NAMALWA (cell line): ENCODE results near the gene PNMA6F.
A peak's percentile ranks its signal among the peaks of the same experiment; 100 is the strongest.

Experiments
- DNase-seq: peaks from one replicate; pipeline ENCODE4 v3.0.0-alpha.2; 2015; ENCODE audit warnings: low spot score

Gene PNMA6F

DNA sequence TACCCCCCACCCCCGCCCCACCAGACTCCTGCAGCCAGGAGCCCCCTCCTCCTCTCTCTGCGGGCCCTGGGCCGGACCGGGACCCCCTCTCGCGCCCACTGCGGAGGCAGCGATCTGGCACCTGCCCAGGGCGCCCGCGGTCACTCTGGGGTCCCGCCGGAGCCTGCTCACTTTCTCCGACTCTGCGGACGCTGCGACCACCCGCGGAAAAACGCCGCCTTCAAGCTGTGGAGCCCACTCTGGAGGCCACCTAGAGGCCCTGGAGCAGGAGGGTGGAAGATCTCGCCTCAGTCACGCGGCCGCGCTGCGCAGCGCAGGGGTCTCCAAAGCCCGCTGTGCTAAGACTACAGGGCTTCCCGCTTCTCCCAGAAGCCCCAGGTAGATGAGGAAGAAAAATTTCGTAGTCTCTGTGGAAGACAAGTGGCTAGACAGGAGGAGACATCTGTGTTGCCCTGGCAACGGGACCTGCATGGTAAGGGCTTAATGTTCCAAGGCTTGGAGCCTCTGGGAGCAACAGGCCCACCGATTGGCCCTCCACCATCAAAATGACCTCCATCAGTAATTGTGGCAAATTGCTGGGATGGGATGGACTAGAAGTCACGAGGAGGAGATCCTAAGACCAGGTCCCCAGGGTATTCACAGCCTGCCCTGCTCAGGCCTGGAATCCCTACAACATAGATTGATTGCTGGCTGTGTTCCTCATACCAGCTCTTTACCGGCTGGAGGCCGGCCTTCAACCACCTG is at the start of gene PNMA6F:
Gene PNMA6F, minus strand, starts transcription at position 387 of the 744 bp plus-strand sequence. CDS start 1,093 bp downstream, outside the sequence.
- no peak for DNase-seq

DNA sequence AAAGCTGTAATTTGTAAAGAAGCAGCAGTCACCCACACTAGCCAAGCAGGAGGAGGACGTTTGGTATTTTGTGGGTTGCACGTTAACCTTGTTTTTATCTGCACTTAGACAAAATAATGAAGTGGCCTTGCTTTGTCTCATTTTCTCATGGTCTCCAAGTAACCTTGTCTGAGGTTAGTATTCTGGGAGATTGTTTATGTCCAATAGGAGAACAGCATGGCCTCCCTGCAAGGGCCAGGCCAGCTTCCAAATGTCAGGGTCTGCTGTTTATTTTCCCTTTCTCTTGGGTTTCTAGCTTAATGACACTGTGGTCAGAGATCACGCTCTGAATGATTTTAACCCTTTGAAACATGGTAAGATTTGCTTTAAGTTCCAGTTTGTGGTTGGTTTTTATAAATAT is 49.7 kb upstream of the PNMA6F start:
- no peak for DNase-seq

DNA sequence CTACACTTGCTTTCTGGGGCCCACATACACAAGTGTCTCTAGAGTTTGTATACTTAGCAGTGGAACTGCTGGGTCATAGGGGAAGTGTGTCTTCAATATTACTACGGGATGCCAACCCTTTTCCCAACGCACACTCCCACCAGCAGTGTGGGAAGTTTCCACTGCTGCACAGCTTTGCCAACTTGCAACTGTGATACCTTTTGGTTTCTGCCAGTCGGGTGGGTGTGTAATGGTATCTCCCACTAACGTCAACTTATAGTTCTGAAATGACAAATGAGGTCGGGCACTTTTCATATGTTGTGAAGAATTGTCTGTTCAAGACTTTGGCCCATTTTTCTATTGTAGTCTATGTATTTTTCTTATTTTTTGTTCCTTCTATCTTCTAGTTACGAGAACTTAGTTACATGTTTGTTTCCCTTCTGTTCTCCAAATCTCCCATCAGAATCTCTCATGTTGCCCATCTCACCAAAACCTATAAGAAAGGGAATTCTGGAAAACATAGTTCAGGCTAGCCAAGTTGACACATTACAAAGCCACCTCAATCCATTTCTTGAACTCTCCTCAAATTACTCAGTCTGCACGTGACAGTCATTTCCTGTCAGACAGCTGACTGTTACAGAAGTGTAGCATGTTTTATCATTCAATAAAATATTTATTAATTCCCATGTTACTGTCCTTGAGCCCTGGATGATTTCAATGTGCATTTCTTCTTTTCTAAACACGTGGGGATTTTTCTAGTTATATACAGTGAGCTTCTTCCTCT is 48.9 kb upstream of the PNMA6F start:
- no peak for DNase-seq

DNA sequence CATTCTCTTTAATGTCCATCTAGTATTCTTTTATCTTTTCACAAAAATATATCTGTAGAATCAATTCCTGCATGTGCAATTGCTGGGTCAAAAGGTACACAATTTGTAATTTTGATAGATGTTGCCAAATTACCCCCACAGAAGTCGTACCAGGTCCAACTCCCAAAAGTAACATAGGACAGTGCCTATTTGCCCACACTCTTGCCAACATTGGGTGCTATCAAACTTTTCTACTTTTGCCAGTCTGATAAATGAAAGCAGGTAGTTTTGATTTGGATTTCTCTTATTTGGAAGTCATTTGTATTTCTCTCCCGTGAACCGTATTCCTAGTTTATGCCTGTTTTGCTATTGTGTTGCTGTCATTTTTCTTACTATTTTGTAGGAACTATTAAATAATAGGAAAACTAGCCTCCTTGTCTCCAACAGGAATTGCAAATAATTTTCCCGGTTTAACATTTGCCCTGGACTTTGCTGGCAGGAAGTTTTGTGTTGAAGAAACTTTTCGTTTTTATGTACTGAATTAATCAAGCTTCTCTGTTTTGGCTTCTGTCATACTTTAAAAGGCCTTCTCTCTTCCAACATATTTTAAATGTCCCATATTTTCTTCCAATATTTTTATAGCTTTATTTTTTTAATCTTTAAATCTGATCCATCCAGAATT is 45.4 kb upstream of the PNMA6F start:
- DNase-seq: no peak

DNA sequence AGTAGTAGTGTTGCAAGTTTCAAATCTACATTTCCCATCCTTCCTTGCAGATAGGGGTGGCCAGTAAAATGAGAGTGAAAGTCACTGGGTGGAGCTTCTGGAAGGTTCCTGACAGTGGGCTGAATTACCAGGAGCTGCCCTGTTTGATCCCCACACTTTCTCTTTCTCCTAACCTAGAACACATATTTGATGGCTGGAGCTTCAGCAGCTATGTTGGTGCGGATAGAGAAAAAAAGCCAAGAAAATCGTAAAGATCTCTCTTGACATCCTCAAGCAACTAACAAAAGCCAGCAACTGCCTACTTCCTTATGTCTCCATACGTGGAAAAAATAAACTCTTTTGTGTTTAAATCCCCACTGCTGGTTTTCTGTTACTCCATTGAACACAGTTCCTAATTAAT is 44.6 kb upstream of the PNMA6F start:
- no peak for DNase-seq

DNA sequence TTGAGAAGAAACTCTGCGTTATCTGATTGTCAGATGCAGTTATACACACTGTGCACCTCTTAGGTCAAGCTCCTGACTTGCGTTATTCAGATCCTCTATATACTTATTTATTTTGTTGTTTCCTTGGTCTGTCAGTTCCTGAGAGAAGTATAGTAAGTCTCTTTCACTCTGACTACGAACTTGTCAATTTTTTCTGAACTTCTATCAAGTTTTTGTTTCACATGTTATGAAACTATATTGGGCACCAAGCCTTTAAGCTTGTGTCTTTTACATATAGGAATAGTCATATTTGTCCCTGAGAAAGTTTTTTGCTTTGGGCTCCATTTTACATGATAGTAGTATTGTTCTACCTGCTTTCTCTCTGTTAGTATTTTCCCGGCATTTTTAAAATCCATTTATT is 44.1 kb upstream of the PNMA6F start:
- DNase-seq: no peak

DNA sequence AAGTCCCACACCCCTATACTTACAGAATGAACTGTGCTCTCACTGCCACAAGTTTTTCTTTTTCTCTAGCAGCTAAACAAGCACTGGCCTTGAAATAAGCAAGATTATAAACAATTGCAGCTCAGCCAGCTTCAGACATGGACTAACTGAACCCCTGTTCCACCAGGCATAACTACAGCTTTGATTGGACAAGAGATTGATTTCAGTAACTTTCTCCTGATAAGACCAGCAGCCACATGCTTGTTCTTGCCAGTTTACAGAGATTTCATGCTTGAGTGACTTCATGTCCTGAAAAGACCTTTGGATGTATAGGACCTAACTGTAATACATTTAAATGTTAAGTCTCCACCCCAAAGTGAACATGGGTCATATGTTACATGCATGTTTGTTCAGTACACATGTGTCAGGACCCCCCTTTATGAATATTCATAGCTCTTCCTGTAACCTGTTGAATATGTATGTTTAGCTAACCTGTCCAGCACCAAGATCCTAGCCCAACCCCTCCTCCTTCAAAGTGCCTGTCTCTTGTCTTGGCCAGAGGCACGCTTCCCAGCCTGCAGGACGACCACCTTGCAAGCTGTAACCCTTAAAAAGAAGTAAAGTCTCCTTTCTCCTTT is 40.3 kb upstream of the PNMA6F start:
- DNase-seq: no peak

DNA sequence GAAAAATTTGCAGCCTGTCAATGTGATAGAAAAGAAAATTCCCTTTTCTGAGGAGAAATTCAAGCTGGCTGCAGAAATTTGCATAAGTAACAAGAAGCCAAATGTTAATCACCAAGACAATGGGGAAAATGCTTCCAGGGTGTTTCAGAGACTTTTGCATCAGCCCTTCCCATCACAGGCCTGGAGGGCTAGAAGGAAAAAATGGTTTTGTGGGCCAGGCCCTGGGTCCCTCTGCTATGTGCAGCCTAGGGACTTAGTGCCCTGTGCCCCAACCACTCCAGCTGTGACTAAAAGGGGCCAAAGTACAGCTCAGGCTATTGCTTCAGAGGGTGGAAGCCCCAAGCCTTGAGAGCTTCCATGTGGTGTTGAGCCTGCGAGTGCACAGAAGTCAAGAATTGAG is 36.3 kb upstream of the PNMA6F start:
- DNase-seq: no peak

DNA sequence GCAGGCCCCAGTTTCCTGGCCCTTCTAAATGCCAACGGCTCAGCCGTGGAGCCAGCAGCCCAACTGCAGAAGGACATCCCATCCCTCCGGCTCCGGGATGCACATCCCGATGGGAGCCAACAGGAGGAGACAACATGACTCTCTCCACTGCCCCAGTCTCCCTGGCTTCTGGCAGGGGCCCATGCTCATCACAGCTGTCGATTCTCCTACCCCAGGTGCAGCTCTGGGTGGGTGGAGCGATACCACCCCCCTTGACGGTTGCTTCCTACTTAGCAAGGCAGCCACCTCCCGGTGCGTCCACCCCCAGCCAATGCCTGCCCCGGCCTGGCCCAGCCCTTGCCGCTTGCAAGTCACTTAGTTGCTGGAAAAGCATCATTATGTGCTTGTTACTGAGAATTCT is 31.8 kb upstream of the PNMA6F start:
- DNase-seq: no peak

DNA sequence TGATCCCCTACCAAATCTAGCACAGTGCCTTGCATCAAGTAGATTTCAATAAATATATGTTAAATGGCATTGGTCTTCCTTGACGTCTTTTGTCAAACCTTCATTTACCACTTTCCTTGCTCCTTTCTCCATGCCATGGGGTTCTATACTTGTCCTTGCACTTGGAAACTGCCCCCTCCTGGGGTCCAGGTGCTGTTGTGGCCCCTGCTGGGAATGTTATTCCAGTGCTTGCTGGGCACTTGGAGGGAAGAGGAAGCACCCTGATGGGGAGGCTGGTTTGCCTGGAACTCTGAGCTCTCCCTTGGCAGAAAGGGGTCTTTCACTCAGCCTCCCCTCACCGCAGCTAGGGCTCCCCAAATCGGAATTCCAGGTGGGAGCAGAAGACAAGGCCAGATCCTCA is 31.3 kb upstream of the PNMA6F start:
- no peak for DNase-seq

DNA sequence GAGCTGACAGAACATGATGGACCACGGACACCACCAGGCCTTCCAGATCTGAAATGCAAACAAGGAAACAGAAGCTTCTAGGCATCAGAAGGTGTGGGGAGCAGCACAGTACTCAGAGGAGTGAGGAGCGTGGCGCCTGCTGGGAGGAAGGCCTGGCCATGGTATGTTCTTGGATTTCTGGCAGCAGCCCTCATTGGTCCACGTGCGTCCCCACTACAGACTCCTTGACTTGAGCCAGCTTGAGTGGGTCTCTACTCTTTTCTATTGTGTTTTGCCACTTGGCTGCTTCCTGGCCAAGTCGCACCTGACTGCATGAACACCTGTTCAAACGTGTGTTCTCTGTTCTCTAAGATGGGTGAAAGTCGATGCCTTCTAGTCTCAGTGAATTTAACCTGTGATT is 30.4 kb upstream of the PNMA6F start:
- no peak for DNase-seq

DNA sequence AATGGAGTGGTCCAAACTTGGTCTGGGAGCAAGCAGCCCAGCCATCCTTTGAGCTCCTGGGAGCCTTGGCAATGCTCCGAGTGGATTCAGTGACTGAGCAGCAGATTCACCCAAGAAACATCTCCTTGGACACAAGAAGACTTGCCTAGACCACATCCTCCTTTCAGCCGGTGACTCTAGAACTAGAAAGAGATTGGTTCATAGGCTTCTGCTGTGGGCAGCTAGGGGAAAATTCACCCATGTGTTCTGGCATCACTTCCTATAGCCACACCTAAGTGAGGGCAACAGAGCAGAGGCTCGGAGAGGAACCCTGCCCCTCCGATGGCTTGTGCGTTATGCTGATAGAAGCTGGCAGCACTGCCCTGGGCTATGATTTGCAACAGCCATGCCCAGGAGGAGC is 28.4 kb upstream of the PNMA6F start:
- no peak for DNase-seq

DNA sequence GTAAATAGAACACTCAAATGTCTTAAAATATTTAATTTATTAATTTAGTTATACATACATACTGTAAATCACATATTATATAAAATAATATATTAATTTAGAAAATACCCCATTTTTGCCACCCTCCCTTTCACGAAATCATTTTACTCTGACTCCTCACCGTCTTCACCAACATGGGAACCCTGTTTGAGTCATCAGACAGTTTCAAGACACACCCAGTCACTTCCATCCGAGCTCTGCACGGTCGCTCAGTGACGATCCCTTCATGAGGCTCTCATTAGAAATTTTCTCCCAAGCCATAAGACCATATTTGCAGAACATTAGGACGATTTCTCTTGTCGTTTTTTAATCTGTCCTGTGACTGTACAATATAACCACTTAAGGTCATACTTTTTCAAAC is 26.9 kb upstream of the PNMA6F start:
- no peak for DNase-seq

DNA sequence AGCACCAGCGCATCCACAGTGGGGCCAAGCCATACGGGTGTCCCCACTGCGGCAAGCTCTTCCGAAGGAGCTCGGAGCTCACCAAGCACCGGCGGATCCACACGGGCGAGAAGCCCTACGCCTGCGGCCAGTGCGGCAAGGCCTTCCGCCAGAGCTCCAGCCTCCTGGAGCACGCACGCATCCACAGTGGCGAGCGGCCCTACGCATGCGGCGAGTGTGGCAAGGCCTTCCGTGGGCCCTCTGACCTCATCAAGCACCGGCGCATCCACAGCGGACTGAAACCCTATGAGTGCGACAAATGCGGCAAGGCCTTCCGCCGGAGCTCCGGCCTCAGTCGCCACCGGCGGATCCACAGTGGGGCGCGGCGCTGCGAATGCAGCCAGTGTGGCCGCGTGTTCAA is 26.0 kb upstream of the PNMA6F start:
- DNase-seq: no peak

DNA sequence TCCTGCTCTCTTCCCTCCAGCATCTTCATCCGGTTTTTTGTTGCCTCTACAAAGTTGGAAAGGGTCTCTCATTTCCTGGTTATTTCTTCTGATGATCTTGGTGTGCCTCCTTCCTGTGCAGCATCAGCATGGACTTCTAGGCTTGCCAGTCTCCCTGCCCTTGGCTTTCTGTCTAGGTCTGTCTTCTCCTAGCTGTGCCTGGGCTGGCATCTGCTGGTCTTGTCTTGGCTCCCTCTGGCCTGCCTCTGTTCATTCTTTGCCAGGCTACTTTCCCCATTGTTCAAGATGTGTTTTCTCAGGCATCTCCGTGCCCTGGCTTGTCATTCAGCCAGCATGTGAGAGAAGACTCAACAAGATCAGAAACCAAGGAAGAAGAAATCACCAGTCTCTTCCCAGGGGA is 22.1 kb upstream of the PNMA6F start:
- no peak for DNase-seq

DNA sequence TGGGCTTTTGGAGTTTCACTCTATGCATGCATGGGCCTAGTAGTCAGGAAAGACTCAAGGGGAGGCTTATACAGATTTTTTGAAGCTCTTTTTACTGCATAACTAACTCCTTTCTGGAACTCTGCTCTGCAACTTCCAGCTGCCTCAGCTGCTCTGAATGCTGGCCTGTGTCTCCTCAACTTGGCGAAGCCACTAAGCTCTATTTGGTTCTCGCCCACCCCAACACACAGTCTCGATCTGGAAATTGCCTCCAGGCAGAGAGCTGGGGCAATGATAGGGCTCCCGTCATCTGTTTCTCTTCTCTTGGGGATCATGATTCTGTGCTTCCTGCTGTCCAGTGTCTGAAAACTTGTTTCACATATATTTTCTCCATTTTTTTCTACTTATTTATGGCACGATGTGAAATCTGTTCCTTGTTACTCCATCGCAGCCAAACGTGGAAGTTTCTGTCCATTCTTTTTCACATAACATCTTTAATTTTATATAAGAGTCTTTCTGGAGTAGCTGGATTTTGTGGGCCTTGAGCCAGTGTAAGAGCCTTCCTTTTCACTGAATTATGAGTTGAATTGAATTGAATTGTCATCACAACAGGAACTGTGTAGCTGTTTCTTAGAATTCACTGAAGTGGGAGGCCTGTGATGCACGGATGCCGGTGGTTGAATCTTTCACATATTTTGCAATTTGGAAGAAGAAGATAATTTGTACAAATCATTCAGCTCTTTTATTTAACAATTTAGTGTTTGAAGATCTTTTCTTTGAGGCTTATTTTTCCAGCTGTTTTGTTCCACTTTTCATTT is 21.4 kb upstream of the PNMA6F start:
- no peak for DNase-seq

DNA sequence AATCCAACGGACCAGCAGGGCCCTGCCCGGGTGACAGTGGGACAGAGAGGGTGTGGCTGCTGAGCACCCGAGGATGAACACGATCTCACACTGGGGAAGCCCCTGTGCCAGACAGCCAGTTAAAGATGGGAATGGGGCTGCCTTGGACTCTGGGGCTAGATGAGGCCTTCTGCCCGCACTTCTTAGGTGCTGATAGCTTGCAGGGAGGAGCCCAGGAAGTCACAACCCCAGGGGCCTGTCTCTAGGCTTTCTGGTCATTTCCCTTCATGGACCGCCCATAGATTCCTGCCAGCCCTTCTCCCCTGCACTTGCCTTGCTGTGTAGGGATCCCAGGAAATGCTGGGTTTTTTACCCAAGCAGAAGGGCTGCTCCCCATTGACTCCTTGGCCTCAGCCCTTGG is 18.5 kb upstream of the PNMA6F start:
- DNase-seq: no peak

DNA sequence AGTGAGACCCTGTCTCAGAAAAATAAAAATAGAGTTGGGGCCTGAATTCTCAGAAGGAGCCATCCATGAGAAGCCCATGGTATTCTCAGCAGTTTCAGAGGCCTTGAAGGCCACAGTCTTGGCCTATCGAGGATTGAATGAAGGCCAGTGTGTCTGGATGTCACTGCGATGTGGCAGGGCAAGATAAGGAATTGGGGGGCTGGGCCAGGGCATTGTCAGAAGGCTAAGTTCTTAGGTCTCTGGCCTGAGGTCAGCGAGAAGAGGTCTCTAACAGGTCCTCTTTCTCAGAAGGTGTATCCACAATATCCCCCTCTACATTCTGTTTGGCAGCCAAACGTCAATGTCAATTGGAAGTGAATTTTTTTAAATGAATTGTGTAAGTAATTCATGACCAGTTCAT is 18.1 kb upstream of the PNMA6F start:
- DNase-seq: no peak

DNA sequence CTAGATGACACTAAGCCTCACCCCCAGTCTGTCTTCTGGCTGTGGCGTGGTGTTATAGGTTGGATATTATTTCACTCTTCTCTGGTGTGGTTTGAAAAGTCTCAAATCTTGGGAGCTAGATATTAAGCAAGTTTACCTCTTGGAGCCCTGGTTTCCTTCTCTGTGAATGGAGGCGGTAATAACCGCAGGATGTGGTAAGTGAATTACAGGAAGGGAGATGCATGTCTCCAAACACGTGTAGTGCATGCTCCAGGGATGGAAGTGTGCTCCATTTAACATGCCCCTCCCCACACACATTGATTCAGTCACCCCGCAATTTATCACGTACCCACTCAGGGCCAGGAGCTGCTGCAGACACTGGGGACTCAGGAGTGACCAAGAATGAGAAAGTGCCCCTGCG is 17.3 kb upstream of the PNMA6F start:
- no peak for DNase-seq

DNA sequence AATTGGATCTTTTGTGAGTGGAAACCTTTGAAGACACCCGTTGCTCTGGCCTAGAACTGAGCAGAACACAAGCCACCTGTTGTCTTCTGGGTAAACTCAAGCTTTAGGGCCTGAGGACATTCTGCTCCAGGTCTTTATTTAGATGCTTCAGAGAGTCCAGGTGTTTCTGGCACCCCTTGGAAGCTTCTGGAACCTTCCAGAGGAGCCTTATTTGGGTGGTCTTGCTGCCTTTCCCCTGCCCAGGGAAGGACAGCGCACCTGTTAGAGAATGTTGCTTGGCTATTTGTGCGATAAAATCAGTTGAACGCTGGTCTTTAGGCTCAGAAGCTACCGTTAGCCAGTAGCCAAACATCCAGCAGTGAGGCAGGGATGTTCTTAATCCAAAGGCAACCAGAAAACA is 15.4 kb upstream of the PNMA6F start:
- no peak for DNase-seq

DNA sequence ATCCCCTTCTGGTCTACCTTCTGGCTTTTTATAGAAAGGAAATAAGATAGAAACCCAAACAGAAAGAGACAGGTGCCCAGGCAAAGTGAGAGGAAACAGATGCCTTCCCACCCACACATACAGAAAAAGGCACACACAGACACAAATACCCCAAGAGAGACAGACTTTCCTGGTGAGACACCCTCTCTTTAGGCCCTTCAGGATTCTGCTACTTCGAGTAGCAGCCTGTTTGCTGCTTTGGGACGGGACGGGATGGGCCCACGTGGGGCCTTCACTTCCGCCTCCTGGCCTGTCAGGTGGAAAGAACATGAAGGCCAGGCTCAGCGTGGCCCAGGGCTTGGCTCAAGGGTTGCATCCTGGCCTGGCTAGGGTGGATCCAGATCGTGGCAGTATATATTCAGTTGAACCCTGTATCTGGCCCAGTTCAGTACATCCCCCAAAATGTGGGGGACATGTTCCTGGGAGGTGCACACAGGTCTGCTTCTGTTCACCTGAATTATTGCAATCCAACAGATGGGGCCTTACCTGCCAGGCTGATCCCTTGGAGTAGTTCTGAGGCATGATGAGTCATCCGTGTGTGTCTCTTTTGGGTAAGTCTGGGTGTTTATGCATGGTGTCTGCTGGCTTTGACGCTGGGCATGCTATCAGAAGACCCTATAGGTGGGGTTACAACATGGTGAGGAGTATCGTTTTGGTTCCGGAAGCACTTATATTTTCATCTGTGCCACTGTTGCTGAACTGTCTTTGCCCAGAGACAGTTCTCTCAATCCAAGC is 14.7 kb upstream of the PNMA6F start:
- DNase-seq: peak; percentile 12
